Transverse colon (tissue), 4 donors: ENCODE measurements around the gene CRAMP1. TPM values are rescaled to one million over a fixed set of nuclear protein-coding genes. Genes with fewer than 3 reads are reported as not detected.

Experiments
- DNase-seq: peaks from one replicate; pipeline ENCODE4 v3.0.0-alpha.2; 2019
- H3K27ac ChIP-seq, 4 donors: fragments of 200-600 bp; sonication (generic); 2 replicates each; pipeline ENCODE4 v1.5.1; 2016 to 2018; ENCODE audit warnings: inconsistent platforms in 4 of 4
- H3K27me3 ChIP-seq: fragments of 200-600 bp; sonication (generic); 2 replicates; pipeline ENCODE4 v1.5.1; 2017; ENCODE audit warnings: inconsistent platforms
- H3K36me3 ChIP-seq, 4 donors: fragments of 200-600 bp; sonication (generic); 2 replicates each; pipeline ENCODE4 v1.5.1; 2017 to 2019; ENCODE audit warnings: inconsistent platforms in 4 of 4
- H3K4me1 ChIP-seq, 4 donors: fragments of 200-600 bp; sonication (generic); 2 replicates each; pipeline ENCODE4 v1.5.1; 2017 to 2020; ENCODE audit warnings: inconsistent platforms in 4 of 4
- H3K4me3 ChIP-seq, 4 donors: fragments of 200-600 bp; sonication (generic); 1 replicate in 1 of 4; 2 replicates in 3 of 4; pipeline versions ENCODE4 v1.5.1 to v1.6.1; 2017 to 2019; ENCODE audit warnings: inconsistent platforms in 4 of 4
- H3K9me3 ChIP-seq, 2 donors: fragments of 200-600 bp; sonication (generic); 2 replicates each; pipeline ENCODE4 v1.5.1; 2017 to 2019; ENCODE audit warnings: inconsistent platforms in 2 of 2
- EP300 ChIP-seq: sonication (generic); formaldehyde crosslinking; IDR thresholded peaks from one replicate; pipeline ENCODE4 v1.6.1; 2017; ENCODE audit warnings: antibody characterized with exemption, low read depth
- POLR2A ChIP-seq: fragments of 450-650 bp; IDR thresholded peaks from one replicate; pipeline ENCODE4 v1.6.1; 2016; ENCODE audit warnings: antibody characterized with exemption, mild to moderate bottlenecking, moderate library complexity
- POLR2AphosphoS5 ChIP-seq, 3 donors: sonication (generic); formaldehyde crosslinking; IDR thresholded peaks; one replicate each; pipeline ENCODE4 v1.6.1; 2016; ENCODE audit warnings: antibody characterized with exemption in 3 of 3
- WGBS, 2 donors: methylation state at CpG; one replicate each; pipeline ENCODE4 v1.1.5; 2018; ENCODE audit warnings: low coverage in 1 of 2; 5-methylcytosine and 5-hydroxymethylcytosine counted together
- in situ Hi-C, 4 donors: fragments of 200-750 bp; cut with MboI; loops; one replicate each; pipeline versions ENCODE4 v1.15.0 to v1.15.1; 2017; ENCODE audit warnings: low sequenced_read_pairs in 3 of 4, low pct_ligation_motif_present in 1 of 4, low pct_unique_long_range_greater_than_20kb in 1 of 4
- intact Hi-C: fragments of 100-400 bp; cut with DNase I; formaldehyde crosslinking; loops from one replicate; pipeline ENCODE4 v1.15.1; 2023; ENCODE audit warnings: low total_unique reads
- total RNA-seq, 4 donors: library from RNA; depleted of rRNA; stranded (reverse); fragments of >200 nt; gene quantifications; one replicate each; pipeline ENCODE4 v1.1.0, GENCODE V29; 2016
- TF ChIP-seq, protein P1 (sequence below), 5 experiments: fragments of 200-600 bp in 3 of 5; fragments of 450-650 bp in 2 of 5; sonication (generic) in 3 of 5; IDR thresholded peaks; 1 replicate in 2 of 5; 2 replicates in 3 of 5; pipeline ENCODE4 v1.5.1; 2016 to 2017; ENCODE audit warnings: antibody characterized with exemption in 5 of 5, inconsistent platforms in 3 of 5, mild to moderate bottlenecking in 2 of 5, moderate library complexity in 1 of 5

Gene CRAMP1
- total RNA-seq, 4 donors from 2014 or later, result 10.1 to 52.7 (median 16.2) TPM

DNA sequence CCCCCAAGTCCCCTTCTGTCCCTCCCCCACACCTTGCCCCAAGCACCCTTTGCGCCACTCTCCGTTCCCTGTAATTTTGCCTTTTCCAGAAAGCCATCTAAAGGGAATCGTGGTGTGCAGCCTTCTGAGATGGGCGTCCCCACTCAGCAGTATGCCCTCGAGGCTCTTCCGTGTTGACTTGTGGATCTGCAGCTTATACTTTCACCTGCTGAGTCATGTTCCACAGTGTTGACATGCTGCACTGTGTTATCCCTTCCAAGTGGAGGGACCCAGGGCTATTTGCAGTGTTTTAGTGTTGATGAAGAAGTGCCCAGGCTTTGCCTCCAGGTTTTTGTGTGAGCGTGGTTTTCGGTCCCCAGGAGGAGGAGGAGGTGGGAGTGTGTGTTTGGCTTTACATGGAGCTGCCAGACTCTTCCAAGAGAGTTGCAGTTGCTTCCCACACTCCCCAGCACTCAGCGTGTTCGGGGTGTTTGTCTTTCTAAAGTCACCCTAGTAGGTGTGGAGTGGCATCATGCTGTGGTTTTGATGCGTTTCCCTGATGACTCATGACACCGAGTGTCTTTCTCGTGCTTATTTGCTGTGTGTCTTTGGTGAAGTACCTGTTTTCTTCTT lies 33.9 kb downstream of the CRAMP1 start:
- Histone ChIP-seq H3K9me3 (no peaks in the 10 kb centered on the region), H3K27ac (no peak overlapping the region), H3K36me3 (peaks cover 0 to 22% (median 9%) of the 10 kb centered on the region in 4 donors), H3K4me3 (no peak overlapping the region), H3K4me1 (no peaks in the 10 kb centered on the region), H3K27me3 (no peaks in the 10 kb centered on the region)
- in situ Hi-C loops (no loop called here), intact Hi-C loops (no loop called here)
- no peak for TF ChIP-seq EP300
- DNase-seq, result no peak
- 76% methylated on average over 4 to 13 of the region's 13 CpGs for WGBS, 2 donors

DNA sequence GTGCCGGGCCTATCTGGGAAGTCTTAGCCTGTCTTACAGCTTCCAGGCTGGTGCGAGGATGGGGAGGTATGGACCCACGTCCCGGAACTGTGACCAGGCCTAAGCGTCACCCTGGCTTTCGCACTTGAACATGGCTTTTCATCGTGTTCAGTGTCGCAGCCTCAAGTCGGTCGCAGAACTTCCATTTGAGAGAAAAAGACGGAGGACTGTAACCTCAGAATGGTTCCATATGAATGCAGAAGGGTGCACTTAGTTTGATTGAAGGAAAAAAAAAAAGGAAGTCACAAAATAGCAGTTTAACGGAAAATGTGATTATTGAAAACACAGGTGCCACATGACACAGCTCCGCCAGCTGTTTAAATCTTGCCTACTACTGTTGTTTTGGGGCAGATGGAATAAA lies 35.7 kb downstream of the CRAMP1 start:
- intact Hi-C loops, result no loop called here
- H3K4me1 ChIP-seq, result no peaks in the 10 kb centered on the region
- H3K36me3 ChIP-seq, result peaks cover 0 to 14% (median 4%) of the 10 kb centered on the region in 4 donors
- in situ Hi-C loops, result no loop called here
- H3K27me3 ChIP-seq, result no peaks in the 10 kb centered on the region
- H3K9me3 ChIP-seq, result no peaks in the 10 kb centered on the region
- WGBS, 2 donors, result 81 to 86% methylated on average over 5 to 13 of the region's 13 CpGs
- no peak overlapping the region for H3K27ac ChIP-seq
- DNase-seq, result no peak
- no peak for TF ChIP-seq POLR2AphosphoS5 (IDR thresholded peaks at IDR 0.05)
- no peak for TF ChIP-seq EP300
- TF ChIP-seq, protein P1, sequence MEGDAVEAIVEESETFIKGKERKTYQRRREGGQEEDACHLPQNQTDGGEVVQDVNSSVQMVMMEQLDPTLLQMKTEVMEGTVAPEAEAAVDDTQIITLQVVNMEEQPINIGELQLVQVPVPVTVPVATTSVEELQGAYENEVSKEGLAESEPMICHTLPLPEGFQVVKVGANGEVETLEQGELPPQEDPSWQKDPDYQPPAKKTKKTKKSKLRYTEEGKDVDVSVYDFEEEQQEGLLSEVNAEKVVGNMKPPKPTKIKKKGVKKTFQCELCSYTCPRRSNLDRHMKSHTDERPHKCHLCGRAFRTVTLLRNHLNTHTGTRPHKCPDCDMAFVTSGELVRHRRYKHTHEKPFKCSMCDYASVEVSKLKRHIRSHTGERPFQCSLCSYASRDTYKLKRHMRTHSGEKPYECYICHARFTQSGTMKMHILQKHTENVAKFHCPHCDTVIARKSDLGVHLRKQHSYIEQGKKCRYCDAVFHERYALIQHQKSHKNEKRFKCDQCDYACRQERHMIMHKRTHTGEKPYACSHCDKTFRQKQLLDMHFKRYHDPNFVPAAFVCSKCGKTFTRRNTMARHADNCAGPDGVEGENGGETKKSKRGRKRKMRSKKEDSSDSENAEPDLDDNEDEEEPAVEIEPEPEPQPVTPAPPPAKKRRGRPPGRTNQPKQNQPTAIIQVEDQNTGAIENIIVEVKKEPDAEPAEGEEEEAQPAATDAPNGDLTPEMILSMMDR (IDR thresholded peaks at IDR 0.05), result no peak
- no peak for TF ChIP-seq POLR2A
- H3K4me3 ChIP-seq, result no peak overlapping the region

DNA sequence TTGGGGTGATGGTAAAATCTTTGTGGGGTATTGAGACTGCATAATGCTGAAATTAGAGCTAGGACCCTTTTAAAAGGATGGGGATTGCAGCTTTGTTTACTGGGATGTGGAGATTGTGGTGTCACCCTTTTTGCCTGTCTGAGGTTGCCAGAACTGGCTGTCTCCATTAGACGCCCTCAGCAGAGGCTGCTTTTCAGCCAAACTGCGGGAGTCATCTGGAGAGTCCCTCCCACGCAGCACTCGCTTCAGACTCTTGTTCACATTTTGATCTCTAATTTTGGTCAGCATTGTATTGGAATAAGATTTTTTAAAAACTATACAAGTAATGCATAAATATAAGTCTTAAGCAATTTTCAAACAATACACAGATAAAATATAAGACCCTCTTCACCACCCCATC lies 38.0 kb downstream of the CRAMP1 start:
- Histone ChIP-seq H3K9me3 (no peaks in the 10 kb centered on the region), H3K27ac (no peak overlapping the region), H3K27me3 (no peaks in the 10 kb centered on the region), H3K4me3 (no peak overlapping the region), H3K36me3 (peaks cover 0 to 25% (median 7%) of the 10 kb centered on the region in 4 donors), H3K4me1 (no peaks in the 10 kb centered on the region)
- in situ Hi-C loops, result no loop called here
- DNase-seq, result no peak
- TF ChIP-seq EP300 (no peak), POLR2A (no peak), POLR2AphosphoS5 (IDR thresholded peaks at IDR 0.05) (no peak)
- TF ChIP-seq, protein P1 (IDR thresholded peaks at IDR 0.05), result no peak
- 88 to 100% methylated on average over 1 to 4 of the region's 4 CpGs for WGBS, 2 donors
- intact Hi-C loops, result no loop called here

DNA sequence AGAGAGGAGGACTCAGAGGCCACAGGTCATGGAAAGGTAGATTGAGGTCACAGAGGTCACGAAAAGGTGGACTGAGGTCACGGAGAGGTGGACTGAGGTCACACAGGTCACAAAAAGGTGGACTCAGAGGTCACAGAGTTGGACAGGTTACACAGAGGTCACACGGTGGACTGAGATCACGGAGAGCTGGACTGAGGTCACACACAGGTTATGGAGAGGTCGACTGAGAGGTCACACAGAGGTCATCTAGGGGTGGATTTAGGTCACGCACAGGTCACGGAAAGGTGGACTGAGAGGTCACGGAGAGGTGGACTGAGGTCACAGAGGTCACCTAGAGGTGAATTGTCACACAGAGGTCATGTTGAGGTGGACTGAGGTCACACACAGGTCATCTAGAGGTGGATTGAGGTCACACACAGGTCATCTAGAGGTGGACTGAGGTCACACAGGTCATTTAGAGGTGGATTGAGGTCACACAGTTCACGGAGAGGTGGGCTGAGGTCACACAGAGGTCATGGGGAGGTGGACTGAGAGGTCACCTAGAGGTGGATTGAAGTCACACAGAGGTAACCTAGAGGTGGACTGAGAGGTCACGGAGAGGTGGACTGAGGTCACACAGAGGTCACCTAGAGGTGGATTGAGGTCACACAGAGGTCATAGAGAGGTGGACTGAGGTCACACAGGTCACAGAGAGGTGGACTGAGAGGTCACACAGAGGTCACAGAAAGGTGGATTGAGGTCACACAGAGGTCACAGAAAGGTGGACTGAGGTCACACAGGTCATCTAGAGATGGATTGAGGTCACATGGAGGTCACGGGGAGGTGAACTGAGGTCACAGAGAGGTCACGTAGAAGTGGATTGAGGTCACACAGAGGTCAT lies 39.2 kb downstream of the CRAMP1 start:
- Histone ChIP-seq H3K4me1 (no peaks in the 10 kb centered on the region), H3K36me3 (peaks cover 0 to 31% (median 13%) of the 10 kb centered on the region in 4 donors), H3K4me3 (no peak overlapping the region), H3K27me3 (no peaks in the 10 kb centered on the region), H3K9me3 (no peaks in the 10 kb centered on the region), H3K27ac (no peak overlapping the region)
- intact Hi-C loops (no loop called here), in situ Hi-C loops (no loop called here)
- 91 to 98% methylated on average over 8 to 12 of the region's 12 CpGs for WGBS, 2 donors
- TF ChIP-seq EP300 (no peak), POLR2AphosphoS5 (IDR thresholded peaks at IDR 0.05) (no peak), POLR2A (no peak)
- TF ChIP-seq, protein P1 (IDR thresholded peaks at IDR 0.05), result no peak
- no peak for DNase-seq
